PFSK-1 (cell line): ENCODE data around the gene ANKRD12.

Experiments
- FOXP2 ChIP-seq: optimal IDR thresholded peaks from 2 replicates; pipeline ENCODE3; 2011; ENCODE audit warnings: borderline replicate concordance, control low read depth, inconsistent platforms; ENCODE audit not compliant: insufficient read depth; ENCODE audit errors: extremely low read length, extremely low read depth
- POLR2AphosphoS5 ChIP-seq: IDR thresholded peaks from 2 replicates; pipeline ENCODE4 v1.6.1; 2012; ENCODE audit warnings: low read depth, mild to moderate bottlenecking, control low read depth, low read length, moderate library complexity
- TAF1 ChIP-seq: IDR thresholded peaks from 2 replicates; pipeline ENCODE4 v1.6.1; 2012; ENCODE audit warnings: low read length, control low read depth, borderline replicate concordance; ENCODE audit not compliant: insufficient read depth
- TF ChIP-seq, protein P1 (sequence below), 2 experiments: IDR thresholded peaks; 2 replicates each; pipeline versions ENCODE4 v1.6.1 to v1.8.0; 2011 to 2012; ENCODE audit warnings: low read depth in 2 of 2, low read length in 2 of 2, control low read depth in 1 of 2, inconsistent platforms in 1 of 2, mild to moderate bottlenecking in 1 of 2, moderate library complexity in 1 of 2; ENCODE audit not compliant: insufficient read depth in 1 of 2

DNA sequence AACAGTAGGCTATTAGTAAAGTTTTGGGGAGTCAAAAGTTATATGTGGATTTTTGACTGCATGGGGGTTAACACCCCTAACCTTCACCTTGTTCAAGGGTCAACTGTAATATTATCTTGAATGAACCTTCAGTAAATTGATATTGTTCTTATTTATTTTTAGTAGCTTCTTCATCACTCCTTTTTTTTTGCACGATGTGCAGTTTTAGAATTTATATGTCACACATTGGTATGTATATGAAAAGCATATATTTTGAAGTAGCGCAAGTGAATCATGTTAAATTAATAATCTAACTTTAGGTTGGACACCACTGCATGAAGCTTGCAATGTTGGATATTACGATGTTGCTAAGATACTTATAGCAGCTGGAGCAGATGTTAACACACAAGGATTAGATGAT is 79.9 kb downstream of the ANKRD12 start:
- no peak for TF ChIP-seq POLR2AphosphoS5
- no peak for TF ChIP-seq TAF1
- TF ChIP-seq, protein P1, sequence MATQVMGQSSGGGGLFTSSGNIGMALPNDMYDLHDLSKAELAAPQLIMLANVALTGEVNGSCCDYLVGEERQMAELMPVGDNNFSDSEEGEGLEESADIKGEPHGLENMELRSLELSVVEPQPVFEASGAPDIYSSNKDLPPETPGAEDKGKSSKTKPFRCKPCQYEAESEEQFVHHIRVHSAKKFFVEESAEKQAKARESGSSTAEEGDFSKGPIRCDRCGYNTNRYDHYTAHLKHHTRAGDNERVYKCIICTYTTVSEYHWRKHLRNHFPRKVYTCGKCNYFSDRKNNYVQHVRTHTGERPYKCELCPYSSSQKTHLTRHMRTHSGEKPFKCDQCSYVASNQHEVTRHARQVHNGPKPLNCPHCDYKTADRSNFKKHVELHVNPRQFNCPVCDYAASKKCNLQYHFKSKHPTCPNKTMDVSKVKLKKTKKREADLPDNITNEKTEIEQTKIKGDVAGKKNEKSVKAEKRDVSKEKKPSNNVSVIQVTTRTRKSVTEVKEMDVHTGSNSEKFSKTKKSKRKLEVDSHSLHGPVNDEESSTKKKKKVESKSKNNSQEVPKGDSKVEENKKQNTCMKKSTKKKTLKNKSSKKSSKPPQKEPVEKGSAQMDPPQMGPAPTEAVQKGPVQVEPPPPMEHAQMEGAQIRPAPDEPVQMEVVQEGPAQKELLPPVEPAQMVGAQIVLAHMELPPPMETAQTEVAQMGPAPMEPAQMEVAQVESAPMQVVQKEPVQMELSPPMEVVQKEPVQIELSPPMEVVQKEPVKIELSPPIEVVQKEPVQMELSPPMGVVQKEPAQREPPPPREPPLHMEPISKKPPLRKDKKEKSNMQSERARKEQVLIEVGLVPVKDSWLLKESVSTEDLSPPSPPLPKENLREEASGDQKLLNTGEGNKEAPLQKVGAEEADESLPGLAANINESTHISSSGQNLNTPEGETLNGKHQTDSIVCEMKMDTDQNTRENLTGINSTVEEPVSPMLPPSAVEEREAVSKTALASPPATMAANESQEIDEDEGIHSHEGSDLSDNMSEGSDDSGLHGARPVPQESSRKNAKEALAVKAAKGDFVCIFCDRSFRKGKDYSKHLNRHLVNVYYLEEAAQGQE (IDR thresholded peaks at IDR 0.05; ENCODE audit: insufficient read depth in 1 of 2, low read depth in 2 of 2, low read length in 2 of 2) = no peak
- TF ChIP-seq FOXP2 = no peak
